ENCODE results near the gene RASGRF1. TPM values are rescaled to one million over a fixed set of nuclear protein-coding genes. Genes with fewer than 3 reads are reported as not detected.

The RASGRF1 gene
- total RNA-seq, 1 experiment from 2014 or later, result 0.70 TPM

- POLR2A ChIA-PET, result no interaction called here
- CTCF ChIA-PET, result interaction anchor here (0.8 to 4.2 kb wide), 2 partner anchors 13 to 145 kb away, joined by 3 to 28 read pairs; no protein-coding TSS in a partner anchor
- peaks cover 6% of the 10 kb centered on the region for H3K27me3 Mint-ChIP-seq (ENCODE audit: insufficient read depth, unreplicated experiment)
Observed at GRCh38 chr15:79041601-79042168, 48.9 kb downstream of the RASGRF1 start.

GRCh38 chr15:79037848-79038247 lies 52.7 kb downstream of the RASGRF1 start:
- Mint-ChIP-seq H3K4me1 (ENCODE audit: insufficient read depth, unreplicated experiment) (no peaks in the 10 kb centered on the region), H3K36me3 (ENCODE audit: insufficient read depth, unreplicated experiment) (peaks cover 4% of the 10 kb centered on the region), H3K9me3 (ENCODE audit: unreplicated experiment) (no peaks in the 10 kb centered on the region), H3K27ac (ENCODE audit: low read depth, unreplicated experiment) (no peak overlapping the region), H3K4me3 (ENCODE audit: unreplicated experiment) (no peak overlapping the region), H3K27me3 (ENCODE audit: insufficient read depth, unreplicated experiment) (no peaks in the 10 kb centered on the region)
- POLR2A ChIA-PET, result interaction anchor here (1.0 kb wide), 1 partner anchor 146 kb away, joined by 5 read pairs; no protein-coding TSS in a partner anchor
- BruUV-seq (replicated peaks), result no TSS peak
- DNase-seq (ENCODE audit: unreplicated experiment), result peak; percentile 27
- TF ChIP-seq, protein P1, sequence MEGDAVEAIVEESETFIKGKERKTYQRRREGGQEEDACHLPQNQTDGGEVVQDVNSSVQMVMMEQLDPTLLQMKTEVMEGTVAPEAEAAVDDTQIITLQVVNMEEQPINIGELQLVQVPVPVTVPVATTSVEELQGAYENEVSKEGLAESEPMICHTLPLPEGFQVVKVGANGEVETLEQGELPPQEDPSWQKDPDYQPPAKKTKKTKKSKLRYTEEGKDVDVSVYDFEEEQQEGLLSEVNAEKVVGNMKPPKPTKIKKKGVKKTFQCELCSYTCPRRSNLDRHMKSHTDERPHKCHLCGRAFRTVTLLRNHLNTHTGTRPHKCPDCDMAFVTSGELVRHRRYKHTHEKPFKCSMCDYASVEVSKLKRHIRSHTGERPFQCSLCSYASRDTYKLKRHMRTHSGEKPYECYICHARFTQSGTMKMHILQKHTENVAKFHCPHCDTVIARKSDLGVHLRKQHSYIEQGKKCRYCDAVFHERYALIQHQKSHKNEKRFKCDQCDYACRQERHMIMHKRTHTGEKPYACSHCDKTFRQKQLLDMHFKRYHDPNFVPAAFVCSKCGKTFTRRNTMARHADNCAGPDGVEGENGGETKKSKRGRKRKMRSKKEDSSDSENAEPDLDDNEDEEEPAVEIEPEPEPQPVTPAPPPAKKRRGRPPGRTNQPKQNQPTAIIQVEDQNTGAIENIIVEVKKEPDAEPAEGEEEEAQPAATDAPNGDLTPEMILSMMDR (IDR thresholded peaks at IDR 0.05; ENCODE audit: unreplicated experiment), result no peak
- CTCF ChIA-PET, result interaction anchor here (1.3 to 1.4 kb wide), 2 partner anchors 10 to 147 kb away, joined by 4 to 6 read pairs; no protein-coding TSS in a partner anchor
- intact Hi-C loops (cut with micrococcal nuclease), result no loop called here

More at GRCh38 chr15:79041601-79042168, 48.9 kb downstream of the RASGRF1 start:
- no peak overlapping the region for H3K4me3 Mint-ChIP-seq (ENCODE audit: unreplicated experiment)
- no peak for DNase-seq (ENCODE audit: unreplicated experiment)
- no peaks in the 10 kb centered on the region for H3K9me3 Mint-ChIP-seq (ENCODE audit: unreplicated experiment)
- BruUV-seq (replicated peaks), result no TSS peak
- H3K27ac Mint-ChIP-seq (ENCODE audit: low read depth, unreplicated experiment), result no peak overlapping the region
- H3K4me1 Mint-ChIP-seq (ENCODE audit: insufficient read depth, unreplicated experiment), result no peaks in the 10 kb centered on the region
- TF ChIP-seq, protein P1 (IDR thresholded peaks at IDR 0.05; ENCODE audit: unreplicated experiment), result no peak
- intact Hi-C loops (cut with micrococcal nuclease), result no loop called here
- H3K36me3 Mint-ChIP-seq (ENCODE audit: insufficient read depth, unreplicated experiment), result no peaks in the 10 kb centered on the region

DNA sequence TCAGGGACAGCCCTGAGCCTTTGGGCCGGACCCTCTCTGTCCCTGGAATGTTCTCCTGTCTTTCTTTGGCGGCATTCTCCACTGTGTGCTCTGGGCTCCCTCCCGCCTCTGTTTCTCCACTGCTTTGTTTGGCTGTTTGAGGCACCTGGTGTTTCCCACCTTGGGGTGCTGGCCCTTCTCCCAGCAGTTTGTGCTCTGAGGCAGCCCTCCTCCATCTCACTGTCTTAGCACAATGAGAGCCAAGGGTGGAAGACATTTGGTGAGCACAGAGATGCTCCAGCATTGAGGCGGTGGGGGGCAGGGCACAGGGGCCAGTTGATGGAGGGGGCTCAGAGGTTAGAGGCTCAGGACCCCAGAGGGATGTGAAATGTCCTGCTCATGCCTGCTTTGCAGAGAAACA lies 54.3 kb downstream of the RASGRF1 start:
- TF ChIP-seq, protein P1 (IDR thresholded peaks at IDR 0.05; ENCODE audit: unreplicated experiment), result no peak
- ChIA-PET CTCF (interaction anchor here (0.5 to 15.3 kb wide), 2 partner anchors 139 to 147 kb away, joined by 3 to 333 read pairs; no protein-coding TSS in a partner anchor), POLR2A (no interaction called here)
- Mint-ChIP-seq H3K4me1 (ENCODE audit: insufficient read depth, unreplicated experiment) (no peaks in the 10 kb centered on the region), H3K4me3 (ENCODE audit: unreplicated experiment) (no peak overlapping the region), H3K27ac (ENCODE audit: low read depth, unreplicated experiment) (no peak overlapping the region), H3K27me3 (ENCODE audit: insufficient read depth, unreplicated experiment) (no peaks in the 10 kb centered on the region), H3K9me3 (ENCODE audit: unreplicated experiment) (no peaks in the 10 kb centered on the region), H3K36me3 (ENCODE audit: insufficient read depth, unreplicated experiment) (peaks cover 4% of the 10 kb centered on the region)
- no peak for DNase-seq (ENCODE audit: unreplicated experiment)
- intact Hi-C loops (cut with micrococcal nuclease), result no loop called here
- BruUV-seq (replicated peaks), result no TSS peak

DNA sequence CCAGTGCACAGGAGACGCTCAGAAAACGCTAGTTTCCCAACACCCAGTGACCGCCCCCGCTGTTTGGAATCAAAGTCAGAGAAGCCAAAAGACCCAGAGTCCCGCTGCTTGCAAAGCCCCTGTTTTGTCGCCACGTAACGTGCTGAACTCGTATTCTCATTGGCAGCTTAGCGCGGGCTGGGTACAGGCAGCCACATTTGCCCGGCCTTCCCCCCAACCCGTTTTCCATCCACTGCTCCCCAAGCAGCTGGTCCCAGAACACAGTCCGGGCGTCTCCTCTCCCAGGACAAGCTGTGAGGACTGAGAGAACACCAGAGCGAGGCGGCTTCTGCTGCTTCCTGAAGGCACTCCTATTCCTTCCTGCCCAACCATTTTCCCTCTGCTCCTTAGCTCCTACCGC lies 54.8 kb downstream of the RASGRF1 start:
- POLR2A ChIA-PET, result no interaction called here
- no peak overlapping the region for H3K4me3 Mint-ChIP-seq (ENCODE audit: unreplicated experiment)
- no peak overlapping the region for H3K27ac Mint-ChIP-seq (ENCODE audit: low read depth, unreplicated experiment)
- H3K36me3 Mint-ChIP-seq (ENCODE audit: insufficient read depth, unreplicated experiment), result peaks cover 4% of the 10 kb centered on the region
- no TSS peak for BruUV-seq (replicated peaks)
- CTCF ChIA-PET, result interaction anchor here (0.5 to 15.3 kb wide), 4 partner anchors 37 to 1889 kb away, joined by 3 to 333 read pairs (median 3); no protein-coding TSS in a partner anchor
- H3K9me3 Mint-ChIP-seq (ENCODE audit: unreplicated experiment), result no peaks in the 10 kb centered on the region
- TF ChIP-seq, protein P1 (IDR thresholded peaks at IDR 0.05; ENCODE audit: unreplicated experiment), result no peak
- intact Hi-C loops (cut with micrococcal nuclease), result no loop called here
- H3K27me3 Mint-ChIP-seq (ENCODE audit: insufficient read depth, unreplicated experiment), result no peaks in the 10 kb centered on the region
- no peaks in the 10 kb centered on the region for H3K4me1 Mint-ChIP-seq (ENCODE audit: insufficient read depth, unreplicated experiment)
- DNase-seq (ENCODE audit: unreplicated experiment), result no peak
